ENCODE measurements around the gene THSD7B.

GRCh38 chr2:137117385-137117784, 352.0 kb downstream of the THSD7B start:
- TF ChIP-seq CTCF (conservative IDR thresholded peaks at IDR 0.05; ENCODE audit: low read length): no peak
- no peak for TF ChIP-seq EZH2phosphoT487 (IDR thresholded peaks at IDR 0.05; ENCODE audit: borderline replicate concordance)

All from Loucy (cell line).